Measurements from ENCODE around the gene ASTN1. TPM values are rescaled to one million over a fixed set of nuclear protein-coding genes. Genes with fewer than 3 reads are reported as not detected.

Gene ASTN1
- 2.0 and 4.5 TPM in 2 replicates for total RNA-seq (2014; rRNA removed; shearing (Covaris generic))

DNA sequence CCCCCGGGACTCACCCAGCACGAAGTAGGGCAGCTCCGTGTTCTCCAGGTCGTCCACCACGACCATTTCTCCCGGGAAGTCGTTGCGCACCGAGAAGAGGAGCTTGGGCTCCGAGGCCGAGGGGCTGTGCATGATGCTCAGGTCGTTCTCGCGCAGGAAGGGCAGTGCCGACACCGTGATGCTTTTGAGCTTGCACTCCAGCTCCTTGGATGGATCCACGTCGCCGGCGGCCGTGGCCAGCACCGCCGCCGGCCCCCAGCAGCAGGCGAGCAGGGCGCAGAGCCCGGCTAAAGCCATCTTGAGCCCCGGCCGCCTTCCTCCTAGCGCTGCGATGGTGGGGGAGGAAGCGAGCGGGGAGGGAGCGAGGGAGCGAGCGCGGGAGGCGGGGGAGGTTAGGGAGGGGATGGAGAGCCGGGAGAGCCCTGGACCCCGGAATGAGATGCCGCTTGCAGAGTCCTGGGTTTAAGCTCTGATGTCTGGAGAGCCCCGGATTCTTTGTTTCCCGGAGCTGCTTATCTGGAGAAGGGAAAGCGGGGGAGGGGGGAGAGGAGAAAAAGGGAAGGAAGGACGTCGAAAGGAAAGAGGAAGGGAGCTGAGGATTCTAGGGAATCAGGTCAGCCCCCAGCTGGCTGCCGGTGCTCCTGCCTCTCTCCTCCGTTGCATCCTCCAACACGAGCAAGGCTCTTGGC is at the start of gene ASTN1:
TSS of gene ASTN1 (minus strand) at position 333 of the 689 bp plus-strand sequence. CDS start at position 297, 36 bp downstream.
- DNase-seq (ENCODE audit: low read depth): peak; percentile 39

GRCh38 chr1:177211231-177211630 is 46.7 kb upstream of the ASTN1 start:
- no peak for DNase-seq (ENCODE audit: low read depth)

GRCh38 chr1:177210071-177210470 is 45.6 kb upstream of the ASTN1 start:
- DNase-seq (ENCODE audit: low read depth): no peak

GRCh38 chr1:177209357-177209756 is 44.8 kb upstream of the ASTN1 start:
- DNase-seq (ENCODE audit: low read depth): peak; percentile 99

DNA sequence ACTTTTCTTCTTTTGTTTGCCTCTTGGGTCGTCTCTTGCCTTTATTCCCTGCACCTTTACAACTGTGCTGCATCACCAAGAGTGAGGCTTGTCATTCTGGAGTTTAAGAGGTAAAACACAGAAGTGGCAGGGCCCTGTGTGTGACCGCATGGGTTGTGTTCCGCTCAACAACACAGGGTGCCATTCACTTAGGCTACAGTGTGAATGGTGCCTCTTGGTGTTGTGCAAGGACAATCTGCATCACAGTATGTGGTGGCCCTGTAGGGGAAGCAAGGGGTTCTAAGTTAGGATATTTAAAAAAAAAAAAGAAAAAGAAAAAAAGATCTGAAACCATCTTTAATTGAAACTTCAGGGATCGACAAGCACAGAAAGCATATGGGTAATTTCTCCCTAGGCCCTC is 44.4 kb upstream of the ASTN1 start:
- DNase-seq (ENCODE audit: low read depth): no peak

DNA sequence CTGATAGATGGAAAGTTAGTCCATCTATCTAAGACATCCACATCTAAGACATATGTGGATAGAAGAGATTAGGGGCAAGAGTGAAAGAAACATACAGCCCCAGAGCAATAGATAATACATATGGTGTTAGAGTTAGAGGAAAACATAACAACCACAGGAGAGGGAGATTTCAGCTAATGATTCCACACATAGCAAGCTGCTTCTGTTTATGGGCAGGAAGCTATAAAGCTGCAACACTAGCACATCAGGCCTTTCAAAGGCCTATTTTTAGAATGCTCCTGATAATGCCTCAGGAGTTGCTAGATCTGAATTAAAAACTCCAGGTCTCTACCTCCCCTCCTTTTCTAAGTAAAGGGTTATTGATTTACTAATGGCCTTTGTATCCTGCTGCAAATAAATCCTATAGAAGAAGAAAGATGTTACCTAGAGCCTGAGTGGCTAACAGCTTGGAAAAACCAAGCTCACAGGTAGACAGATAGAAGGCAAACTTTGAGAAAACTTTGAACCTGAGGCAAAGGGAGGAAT is 42.4 kb upstream of the ASTN1 start:
- DNase-seq (ENCODE audit: low read depth): no peak

- DNase-seq (ENCODE audit: low read depth): no peak
Measured at GRCh38 chr1:177200290-177200689, 35.8 kb upstream of the ASTN1 start.

DNA sequence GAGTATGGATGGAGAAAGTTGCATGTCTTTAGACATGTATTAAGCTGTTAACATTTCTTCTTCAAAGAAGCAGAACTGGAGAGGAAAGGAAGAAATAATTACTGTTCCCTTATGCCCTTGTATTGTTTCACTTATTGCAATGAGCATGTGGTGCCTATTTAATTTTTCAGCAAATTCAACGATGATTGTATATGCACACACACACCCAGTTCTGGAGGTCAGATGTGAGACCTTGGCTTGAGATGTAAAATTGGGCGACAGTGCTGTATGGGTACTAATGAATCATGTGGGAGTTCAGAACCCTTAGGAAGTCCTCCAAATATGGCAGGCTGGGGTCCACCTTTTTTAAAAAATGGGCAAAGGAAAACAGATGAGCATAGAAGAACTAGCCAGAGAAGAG is 33.7 kb upstream of the ASTN1 start:
- DNase-seq (ENCODE audit: low read depth): no peak

DNA sequence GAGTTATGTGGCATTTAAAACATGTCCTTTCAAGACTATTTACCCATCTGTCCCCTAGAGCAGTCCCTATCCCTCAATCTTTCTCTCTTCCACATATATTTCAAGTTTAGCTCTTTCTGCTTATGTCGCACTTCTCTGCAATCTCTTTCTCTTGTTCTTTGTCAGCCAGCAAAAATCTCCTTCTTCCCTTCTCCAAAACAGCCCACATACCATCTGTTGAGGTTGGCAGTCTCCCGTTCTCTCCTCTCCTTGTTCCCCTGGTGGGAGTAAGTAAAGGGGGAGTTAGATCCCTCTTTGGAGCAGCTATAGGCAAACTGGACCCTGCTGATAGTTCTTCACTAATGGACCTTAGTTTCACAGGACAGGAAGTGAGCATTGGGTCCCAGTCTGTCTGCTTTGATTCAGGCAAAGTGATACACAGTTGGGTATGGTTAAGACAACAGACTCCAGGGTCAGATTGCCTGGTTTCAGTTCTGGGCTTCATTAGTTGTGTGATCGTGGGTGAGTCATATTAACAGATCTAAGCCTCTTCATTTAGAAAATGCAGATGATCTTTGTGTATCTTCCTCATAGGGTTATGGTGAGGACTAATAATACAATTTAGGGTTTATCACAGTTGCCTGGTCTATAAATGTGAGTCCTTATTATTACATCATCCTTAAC is 25.9 kb upstream of the ASTN1 start:
- DNase-seq (ENCODE audit: low read depth): no peak

DNA sequence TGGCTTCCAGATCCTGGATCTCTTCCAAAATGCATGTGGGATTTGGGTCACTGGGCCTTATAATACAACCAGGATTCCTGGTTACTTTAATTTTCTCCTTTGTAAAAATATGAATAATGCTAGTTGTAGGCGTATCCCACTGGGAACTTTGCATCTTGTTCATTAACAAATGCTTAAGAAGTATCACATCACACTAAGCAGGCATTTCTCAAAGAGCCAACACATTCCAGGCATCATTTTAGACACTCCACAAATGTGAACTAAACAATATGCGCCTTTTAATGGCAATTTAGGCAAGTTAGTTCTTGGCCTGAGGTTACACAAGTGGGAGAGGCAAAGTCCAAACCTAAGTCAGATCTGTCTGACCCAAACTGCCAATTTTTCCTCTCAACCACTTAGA is 22.1 kb upstream of the ASTN1 start:
- no peak for DNase-seq (ENCODE audit: low read depth)

DNA sequence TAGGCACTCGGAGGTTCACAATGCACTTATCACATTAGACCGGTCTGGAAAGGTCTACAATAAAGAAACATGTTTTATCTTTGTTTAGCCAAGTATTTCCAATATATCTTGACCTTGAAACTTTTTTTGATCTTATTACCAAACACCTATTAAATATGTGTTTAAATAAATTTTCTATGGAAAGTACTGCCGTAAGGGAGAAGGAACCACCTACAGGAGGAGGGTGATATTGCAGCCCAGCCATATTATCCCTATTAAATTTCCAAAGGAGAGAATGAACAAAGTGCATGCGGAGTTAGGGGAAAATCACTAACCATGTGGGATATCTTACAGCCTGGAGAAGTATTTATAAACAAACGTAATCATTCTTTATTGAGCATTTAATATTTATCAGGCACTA is 20.7 kb upstream of the ASTN1 start:
- DNase-seq (ENCODE audit: low read depth): no peak

DNA sequence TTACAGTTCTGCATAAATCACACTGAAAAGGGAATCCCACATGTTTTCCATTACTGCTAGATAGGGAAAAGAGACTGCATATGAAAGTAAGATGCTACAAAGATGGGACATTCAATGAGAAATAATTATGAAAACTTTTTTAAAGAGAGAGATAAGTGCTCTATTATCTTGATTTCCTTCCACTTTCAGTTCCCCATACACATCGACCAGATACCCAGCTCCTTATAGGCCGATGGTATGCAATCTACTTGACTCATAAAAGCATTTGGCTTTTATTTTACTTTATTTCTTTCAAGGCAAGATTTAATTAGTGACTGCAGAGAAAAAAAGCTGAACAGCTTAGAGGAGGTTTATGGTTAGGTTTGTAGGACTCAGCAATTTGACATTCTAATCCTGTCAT is 19.3 kb upstream of the ASTN1 start:
- no peak for DNase-seq (ENCODE audit: low read depth)

- DNase-seq (ENCODE audit: low read depth): peak; percentile 74
Measured at GRCh38 chr1:177181631-177182291, 17.2 kb upstream of the ASTN1 start.

- DNase-seq (ENCODE audit: low read depth): no peak
Measured at GRCh38 chr1:177181280-177181630, 16.7 kb upstream of the ASTN1 start.

GRCh38 chr1:177174921-177175634 is 10.6 kb upstream of the ASTN1 start:
- no peak for DNase-seq (ENCODE audit: low read depth)

GRCh38 chr1:177173976-177174375 is 9.5 kb upstream of the ASTN1 start:
- no peak for DNase-seq (ENCODE audit: low read depth)

GRCh38 chr1:177172866-177173265 is 8.4 kb upstream of the ASTN1 start:
- peak; percentile 38 for DNase-seq (ENCODE audit: low read depth)

- DNase-seq (ENCODE audit: low read depth): no peak
Measured at GRCh38 chr1:177172272-177172671, 7.8 kb upstream of the ASTN1 start.

GRCh38 chr1:177171536-177172123 is 7.1 kb upstream of the ASTN1 start:
- DNase-seq (ENCODE audit: low read depth): no peak

GRCh38 chr1:177170756-177171535 is 6.4 kb upstream of the ASTN1 start, which contains the start of gene BRINP2:
BRINP2 (plus strand) TSS chr1:177170958; CDS start chr1:177229877, 58,919 bp downstream.
- DNase-seq (ENCODE audit: low read depth): peak; percentile 87

GRCh38 chr1:177165069-177165439 is 542 bp upstream of the ASTN1 start:
- no peak for DNase-seq (ENCODE audit: low read depth)

Data from Daoy (cell line).